Stimulated activated CD4-positive, alpha-beta T cell treated with anti-CD3 and anti-CD28 coated beads, Interleukin-1b, Interleukin-23, amount 100 ng/mL, for 1 hour (primary cell): Measurements from ENCODE around the gene PTPRF.

ENCODE experiments used
- DNase-seq, 2 donors: peaks; one replicate each; pipeline ENCODE4 v3.0.0-alpha.2; 2020; ENCODE audit warnings: low read depth in 2 of 2

The PTPRF gene

DNA sequence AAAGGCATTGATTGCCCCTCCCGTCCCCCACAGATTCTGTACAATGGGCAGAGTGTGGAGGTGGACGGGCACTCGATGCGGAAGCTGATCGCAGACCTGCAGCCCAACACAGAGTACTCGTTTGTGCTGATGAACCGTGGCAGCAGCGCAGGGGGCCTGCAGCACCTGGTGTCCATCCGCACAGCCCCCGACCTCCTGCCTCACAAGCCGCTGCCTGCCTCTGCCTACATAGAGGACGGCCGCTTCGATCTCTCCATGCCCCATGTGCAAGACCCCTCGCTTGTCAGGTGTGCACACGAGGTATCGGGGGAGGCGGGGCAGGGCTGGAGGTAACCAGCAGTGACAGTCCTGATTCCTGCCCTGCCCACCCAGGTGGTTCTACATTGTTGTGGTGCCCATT, 74.5 kb downstream of the PTPRF start:
- DNase-seq: no peak

DNA sequence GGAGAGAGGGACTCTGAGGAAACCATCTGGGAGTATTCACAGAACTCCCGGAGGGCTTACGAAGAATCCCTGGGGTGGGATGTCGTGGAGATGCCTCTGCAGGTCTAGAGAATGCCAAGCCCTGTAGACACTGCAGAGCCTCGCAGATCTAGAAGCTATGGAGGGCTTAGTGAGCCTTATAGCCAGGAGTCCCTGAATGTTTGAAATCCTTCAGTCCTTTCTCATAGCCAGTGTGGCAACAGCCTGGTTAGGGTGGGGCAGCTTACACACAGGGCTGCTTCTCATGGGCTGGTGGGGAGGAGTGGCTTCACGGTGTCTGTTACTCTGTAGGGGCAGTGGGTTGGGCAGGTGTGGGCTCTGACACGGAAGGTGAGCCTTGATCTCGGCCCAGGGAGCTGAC, 75.1 kb downstream of the PTPRF start:
- DNase-seq: no peak

DNA sequence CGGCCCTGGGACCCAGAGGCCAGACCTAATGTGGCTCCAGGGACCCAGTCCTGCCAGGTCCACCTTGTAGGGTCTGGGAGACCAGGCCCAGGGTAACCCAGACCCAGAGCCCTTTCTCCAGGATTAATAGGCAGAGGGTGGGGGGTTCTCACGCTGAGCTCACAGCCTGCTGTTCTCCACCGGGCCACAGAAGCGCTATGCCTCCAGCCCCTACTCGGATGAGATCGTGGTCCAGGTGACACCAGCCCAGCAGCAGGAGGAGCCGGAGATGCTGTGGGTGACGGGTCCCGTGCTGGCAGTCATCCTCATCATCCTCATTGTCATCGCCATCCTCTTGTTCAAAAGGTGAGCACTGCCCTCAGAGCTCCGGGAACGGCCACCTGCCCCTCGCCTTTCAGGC, 75.9 kb downstream of the PTPRF start:
- DNase-seq: no peak

DNA sequence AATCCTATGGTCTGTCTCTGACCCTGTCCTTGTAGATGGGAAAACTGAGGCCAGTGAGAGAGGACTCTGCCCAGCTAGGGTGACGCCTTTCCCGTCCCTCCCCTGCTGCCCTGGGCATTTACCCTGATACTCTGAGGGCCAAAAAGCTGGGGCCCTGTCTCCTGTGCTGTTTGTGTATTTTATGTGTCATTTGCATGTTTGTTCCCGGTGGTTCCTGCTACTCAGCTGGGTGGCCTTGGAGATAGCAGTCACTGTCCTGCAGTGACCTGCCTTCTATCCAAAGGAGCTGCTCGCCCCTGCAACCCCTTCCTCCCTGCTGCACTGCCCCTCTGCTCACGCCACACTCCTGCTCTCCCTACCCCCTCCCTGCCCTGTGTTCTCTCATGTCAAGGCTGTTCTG, 78.1 kb downstream of the PTPRF start:
- no peak for DNase-seq

- no peak for DNase-seq
Measured at GRCh38 chr1:43610339-43610738, 79.7 kb downstream of the PTPRF start.

GRCh38 chr1:43611950-43612349, 81.3 kb downstream of the PTPRF start:
- no peak for DNase-seq

- no peak for DNase-seq
Measured at GRCh38 chr1:43612406-43612805, 81.7 kb downstream of the PTPRF start.

DNA sequence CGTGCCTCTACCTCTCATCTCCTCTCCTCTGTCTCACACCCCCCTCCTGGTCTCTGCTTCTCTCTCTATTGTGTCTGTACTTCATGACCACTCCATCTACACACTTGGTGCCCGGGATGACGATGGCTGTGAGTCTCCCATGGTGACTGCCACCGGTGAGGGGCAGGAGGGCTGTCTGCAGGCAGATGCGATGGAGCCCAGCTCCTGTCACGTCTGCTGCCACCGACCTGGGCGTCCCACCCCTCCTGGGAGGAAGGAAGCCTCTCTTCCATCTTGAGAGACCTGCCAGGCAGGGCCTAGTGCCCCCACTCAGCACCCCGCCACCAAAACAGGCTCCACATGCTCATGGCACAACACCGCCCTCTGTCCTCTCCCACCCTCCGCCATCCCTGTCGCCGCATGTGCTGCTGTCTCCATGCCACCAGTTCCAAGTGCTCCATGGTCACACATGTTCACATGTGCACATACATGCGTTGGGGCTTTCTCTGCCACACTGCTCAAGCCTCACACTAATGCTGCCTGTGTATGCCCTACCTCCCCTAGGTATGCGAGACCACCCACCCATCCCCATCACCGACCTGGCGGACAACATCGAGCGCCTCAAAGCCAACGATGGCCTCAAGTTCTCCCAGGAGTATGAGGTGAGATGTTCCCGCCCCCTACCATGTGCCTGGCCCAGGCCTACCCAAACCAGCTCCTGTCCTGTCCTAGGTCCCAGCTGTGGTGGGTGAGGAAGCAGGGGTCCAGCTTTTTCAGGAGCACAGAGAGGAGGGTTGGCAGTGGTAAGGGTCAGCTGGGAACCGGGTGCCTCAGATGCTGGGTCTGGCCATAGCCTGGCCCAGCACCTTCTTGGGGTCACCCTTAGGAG, 82.6 kb downstream of the PTPRF start:
- DNase-seq: no peak

- no peak for DNase-seq
Measured at GRCh38 chr1:43614211-43614610, 83.5 kb downstream of the PTPRF start.

GRCh38 chr1:43614891-43615290, 84.2 kb downstream of the PTPRF start:
- no peak for DNase-seq

DNA sequence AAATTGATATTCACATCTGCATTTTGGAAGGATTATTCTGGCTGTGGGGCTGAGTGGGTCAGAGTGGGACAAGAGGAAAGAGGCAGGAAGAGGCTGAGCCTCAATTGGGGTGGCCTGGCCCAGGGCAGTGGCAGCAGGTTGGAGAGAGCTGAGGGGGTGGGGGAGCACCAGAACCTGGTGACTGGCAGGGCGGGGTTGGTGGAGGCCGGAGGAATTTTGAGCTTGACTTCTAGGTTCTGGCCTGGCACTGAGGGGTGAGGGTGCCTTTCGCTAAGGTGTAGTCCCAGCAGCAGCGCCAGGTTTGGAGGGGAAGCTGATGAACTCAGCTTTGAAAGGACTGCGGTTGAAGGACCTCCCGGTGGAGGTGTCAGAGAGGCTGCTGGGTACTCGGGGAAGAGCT, 85.7 kb downstream of the PTPRF start:
- DNase-seq: no peak

DNA sequence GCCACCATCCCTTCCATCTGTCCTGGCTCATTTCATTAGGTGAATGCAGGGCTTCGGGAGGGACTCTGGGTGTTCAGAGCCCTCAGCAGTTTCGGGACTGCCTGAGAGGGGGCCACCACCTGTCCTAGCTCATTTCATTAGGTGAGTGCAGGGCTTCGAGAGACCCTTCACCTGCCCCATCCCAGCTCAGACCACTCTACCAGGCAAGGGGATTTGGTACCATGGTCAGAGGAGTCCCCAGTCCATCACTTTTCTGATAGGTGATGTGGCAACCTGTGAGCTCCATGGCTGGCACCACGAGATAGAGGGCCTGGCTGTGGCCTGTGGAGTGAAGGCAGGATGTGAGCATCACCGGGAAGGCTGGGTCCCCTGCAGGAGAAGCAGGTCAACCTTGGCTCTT, 86.3 kb downstream of the PTPRF start:
- no peak for DNase-seq

DNA sequence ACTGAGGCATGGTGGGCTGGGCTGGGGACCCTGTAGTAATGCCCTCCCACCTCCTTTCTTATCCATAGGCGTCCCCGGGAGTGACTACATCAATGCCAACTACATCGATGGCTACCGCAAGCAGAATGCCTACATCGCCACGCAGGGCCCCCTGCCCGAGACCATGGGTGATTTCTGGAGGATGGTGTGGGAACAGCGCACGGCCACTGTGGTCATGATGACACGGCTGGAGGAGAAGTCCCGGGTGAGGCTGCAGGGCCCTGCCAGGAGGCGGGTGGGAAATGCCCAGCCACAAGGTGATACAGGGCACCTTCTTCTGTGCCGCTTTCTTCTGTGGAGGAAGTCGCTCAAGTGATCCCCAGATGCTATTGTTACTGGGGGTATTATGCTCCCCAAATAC, 87.0 kb downstream of the PTPRF start:
- DNase-seq: no peak

GRCh38 chr1:43618521-43619313, 88.0 kb downstream of the PTPRF start:
- no peak for DNase-seq

GRCh38 chr1:43619314-43619790, 88.7 kb downstream of the PTPRF start:
- no peak for DNase-seq

GRCh38 chr1:43619996-43620920, 89.6 kb downstream of the PTPRF start:
- no peak for DNase-seq

DNA sequence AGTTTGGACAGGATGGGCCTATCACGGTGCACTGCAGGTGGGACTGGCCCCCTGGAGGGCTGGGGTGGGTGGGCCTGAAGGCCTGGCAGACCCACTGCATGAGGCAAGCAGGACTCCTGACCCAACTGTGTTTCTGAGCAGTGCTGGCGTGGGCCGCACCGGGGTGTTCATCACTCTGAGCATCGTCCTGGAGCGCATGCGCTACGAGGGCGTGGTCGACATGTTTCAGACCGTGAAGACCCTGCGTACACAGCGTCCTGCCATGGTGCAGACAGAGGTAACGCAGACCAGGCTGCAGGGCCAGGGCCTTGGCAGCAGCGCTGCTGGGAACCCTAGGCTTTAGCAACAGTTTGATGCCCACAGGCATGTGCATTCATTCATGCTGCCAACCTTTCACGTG, 90.3 kb downstream of the PTPRF start:
- DNase-seq: no peak

DNA sequence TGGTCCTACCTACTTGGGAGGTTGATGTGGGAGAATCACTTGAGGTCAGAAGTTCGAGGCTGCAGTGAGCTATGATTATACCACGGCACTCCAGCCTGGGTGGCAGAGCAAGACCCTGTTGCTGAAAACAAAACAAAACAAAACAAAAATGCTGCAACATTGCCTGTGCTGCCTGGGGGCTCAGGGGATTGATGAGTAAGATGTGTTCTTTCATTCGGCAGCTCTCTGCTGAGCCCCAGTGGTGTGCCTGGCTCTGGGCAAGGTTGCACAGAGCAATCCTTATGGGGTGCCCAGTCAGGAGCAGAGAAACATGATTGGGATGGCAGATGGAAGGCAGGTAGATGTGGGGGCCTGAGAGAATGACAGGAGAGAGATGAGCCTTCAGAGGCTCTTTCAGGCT, 90.7 kb downstream of the PTPRF start:
- DNase-seq: no peak

DNA sequence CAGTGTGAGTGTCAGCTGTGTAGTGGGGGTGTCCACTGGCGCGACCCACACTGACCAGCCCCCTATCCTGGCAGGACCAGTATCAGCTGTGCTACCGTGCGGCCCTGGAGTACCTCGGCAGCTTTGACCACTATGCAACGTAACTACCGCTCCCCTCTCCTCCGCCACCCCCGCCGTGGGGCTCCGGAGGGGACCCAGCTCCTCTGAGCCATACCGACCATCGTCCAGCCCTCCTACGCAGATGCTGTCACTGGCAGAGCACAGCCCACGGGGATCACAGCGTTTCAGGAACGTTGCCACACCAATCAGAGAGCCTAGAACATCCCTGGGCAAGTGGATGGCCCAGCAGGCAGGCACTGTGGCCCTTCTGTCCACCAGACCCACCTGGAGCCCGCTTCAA, 91.2 kb downstream of the PTPRF start:
- no peak for DNase-seq

- DNase-seq: no peak
Measured at GRCh38 chr1:43622471-43622870, 91.8 kb downstream of the PTPRF start.

- DNase-seq: no peak
Measured at GRCh38 chr1:43622901-43623780, 92.5 kb downstream of the PTPRF start.
